Neuronal stem cell (in vitro differentiated cells): ENCODE results near the gene FAM227B.

Source experiments
- DNase-seq: peaks from one replicate; pipeline ENCODE4 v3.0.0-alpha.2; 2013; ENCODE audit warnings: low spot score
- H2AFZ ChIP-seq: one replicate; pipeline ENCODE4 v1.6.1; 2013; ENCODE audit warnings: mild to moderate bottlenecking, low read length, inconsistent platforms
- H2AK5ac ChIP-seq: 2 replicates; pipeline ENCODE4 v1.6.1; 2013; ENCODE audit warnings: low read depth, mild to moderate bottlenecking, inconsistent platforms, low read length, moderate library complexity, mixed read lengths
- H2BK120ac ChIP-seq: 2 replicates; pipeline ENCODE4 v1.6.1; 2013; ENCODE audit warnings: low read depth, mild to moderate bottlenecking, inconsistent platforms, low read length, moderate library complexity, mixed read lengths
- H2BK12ac ChIP-seq: one replicate; pipeline ENCODE4 v1.6.1; 2013; ENCODE audit warnings: low read length, inconsistent platforms
- H2BK15ac ChIP-seq: 2 replicates; pipeline ENCODE4 v1.6.1; 2013; ENCODE audit warnings: mild to moderate bottlenecking, low read length, inconsistent platforms, mixed read lengths
- H2BK5ac ChIP-seq: one replicate; pipeline ENCODE4 v1.6.1; 2013; ENCODE audit warnings: inconsistent platforms, mild to moderate bottlenecking, low read length, moderate library complexity
- H3K14ac ChIP-seq: one replicate; pipeline ENCODE4 v1.6.1; 2013; ENCODE audit warnings: low read length, inconsistent platforms
- H3K18ac ChIP-seq: 2 replicates; pipeline ENCODE4 v1.6.1; 2013; ENCODE audit warnings: low read length, inconsistent platforms
- H3K23ac ChIP-seq: 2 replicates; pipeline ENCODE4 v1.6.1; 2013; ENCODE audit warnings: low read depth, mild to moderate bottlenecking, mixed read lengths, low read length, inconsistent platforms; ENCODE audit not compliant: poor library complexity
- H3K27ac ChIP-seq: replicated peaks from 3 replicates; pipeline ENCODE4 v1.5.1; 2013; ENCODE audit warnings: low read length, inconsistent platforms
- H3K27me3 ChIP-seq, 3 experiments: 2 replicates each; pipeline ENCODE4 v1.6.1; 2013; ENCODE audit warnings: low read length in 3 of 3, mild to moderate bottlenecking in 2 of 3, inconsistent platforms in 1 of 3, low read depth in 1 of 3, mixed read lengths in 1 of 3, moderate library complexity in 1 of 3; ENCODE audit not compliant: control insufficient read depth in 3 of 3, insufficient read depth in 3 of 3
- H3K36me3 ChIP-seq, 2 donors: replicated peaks in 1 of 2; 2 replicates each; pipeline ENCODE4 v1.6.1; 2013; ENCODE audit warnings: low read length in 2 of 2; ENCODE audit not compliant: control insufficient read depth in 2 of 2, insufficient read depth in 2 of 2
- H3K4ac ChIP-seq: 2 replicates; pipeline ENCODE4 v1.6.1; 2013; ENCODE audit warnings: inconsistent platforms, mild to moderate bottlenecking, low read length, moderate library complexity
- H3K4me1 ChIP-seq, 2 donors: 1 replicate in 1 of 2; 2 replicates in 1 of 2; pipeline ENCODE4 v1.6.1; 2013; ENCODE audit warnings: low read length in 2 of 2, low read depth in 1 of 2; ENCODE audit not compliant: control insufficient read depth in 2 of 2, insufficient read depth in 1 of 2
- H3K4me2 ChIP-seq: one replicate; pipeline ENCODE4 v1.6.1; 2013; ENCODE audit warnings: mild to moderate bottlenecking, low read length, inconsistent platforms; ENCODE audit not compliant: insufficient read depth, poor library complexity, severe bottlenecking
- H3K4me3 ChIP-seq, 2 donors: 2 replicates each; pipeline ENCODE4 v1.5.1; 2013; ENCODE audit warnings: low read length in 2 of 2, mild to moderate bottlenecking in 2 of 2, inconsistent platforms in 1 of 2, moderate library complexity in 1 of 2
- H3K79me1 ChIP-seq: one replicate; pipeline ENCODE4 v1.6.1; 2013; ENCODE audit warnings: low read depth, mild to moderate bottlenecking, inconsistent platforms, low read length, moderate library complexity
- H3K9ac ChIP-seq: one replicate; pipeline ENCODE4 v1.6.1; 2013; ENCODE audit warnings: mild to moderate bottlenecking, low read depth, low read length, inconsistent platforms; ENCODE audit not compliant: poor library complexity
- H3K9me3 ChIP-seq, 2 donors: replicated peaks in 1 of 2; 2 replicates each; pipeline versions ENCODE3 to v1.6.1; 2013; ENCODE audit warnings: low read length in 2 of 2, mild to moderate bottlenecking in 2 of 2, inconsistent platforms in 1 of 2, low read depth in 1 of 2, mixed read lengths in 1 of 2, moderate library complexity in 1 of 2; ENCODE audit not compliant: control insufficient read depth in 2 of 2, insufficient read depth in 1 of 2
- H4K8ac ChIP-seq: one replicate; pipeline ENCODE4 v1.6.1; 2013; ENCODE audit warnings: low read depth, mild to moderate bottlenecking, inconsistent platforms, low read length, moderate library complexity
- H4K91ac ChIP-seq: one replicate; pipeline ENCODE4 v1.6.1; 2013; ENCODE audit warnings: low read length, low read depth, mild to moderate bottlenecking, inconsistent platforms; ENCODE audit not compliant: poor library complexity
- WGBS, 2 donors: extraction: QIAGEN DNeasy Blood & Tissue Kit; methylation state at CpG; one replicate each; pipeline ENCODE4 v1.1.7; 2013; ENCODE audit warnings: missing lambda C conversion rate in 2 of 2, mixed read lengths in 1 of 2; ENCODE audit not compliant: insufficient read length in 2 of 2, insufficient replicate concordance in 1 of 2; ENCODE audit errors: extremely low coverage in 2 of 2; 5-methylcytosine and 5-hydroxymethylcytosine counted together

FAM227B gene

DNA sequence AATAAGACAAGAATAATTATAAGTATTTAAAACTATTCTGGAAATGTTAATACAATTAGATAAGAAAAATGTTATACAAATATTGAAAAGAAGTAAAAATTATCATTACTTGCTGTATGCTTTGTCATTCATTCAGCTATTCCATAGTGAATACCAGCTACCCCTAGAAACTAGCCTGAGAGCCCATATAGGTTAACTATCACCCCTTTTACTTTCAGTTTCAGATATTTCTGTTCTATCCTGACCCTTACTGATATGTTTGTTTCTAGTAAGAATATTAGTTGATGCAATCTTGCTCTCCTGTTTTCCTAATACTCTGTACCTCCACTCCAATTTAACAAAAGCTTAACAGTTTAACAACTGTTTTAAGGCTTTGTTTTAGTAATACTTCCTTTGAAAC lies 31.6 kb downstream of the FAM227B start:
- peaks cover 0 to 3% of the 10 kb centered on the region in 2 donors for H3K9me3 ChIP-seq
- H2AFZ ChIP-seq: no peak overlapping the region
- H2BK12ac ChIP-seq: no peak overlapping the region
- no peak overlapping the region for H3K27ac ChIP-seq
- no peak for DNase-seq
- no peaks in the 10 kb centered on the region for H3K79me1 ChIP-seq
- no peak overlapping the region for H3K9ac ChIP-seq
- H4K8ac ChIP-seq: no peak overlapping the region
- no peak overlapping the region for H2BK5ac ChIP-seq
- H3K27me3 ChIP-seq: no peaks in the 10 kb centered on the region
- H3K4ac ChIP-seq: no peak overlapping the region
- H3K14ac ChIP-seq: no peak overlapping the region
- no peak overlapping the region for H2BK15ac ChIP-seq
- H3K4me3 ChIP-seq: no peak overlapping the region
- no peak overlapping the region for H3K18ac ChIP-seq
- no peak overlapping the region for H3K4me2 ChIP-seq
- no peaks in the 10 kb centered on the region for H3K36me3 ChIP-seq
- no peaks in the 10 kb centered on the region for H3K4me1 ChIP-seq
- H2BK120ac ChIP-seq: no peak overlapping the region
- no peak overlapping the region for H4K91ac ChIP-seq
- H2AK5ac ChIP-seq: no peak overlapping the region
- H3K23ac ChIP-seq: no peak overlapping the region

DNA sequence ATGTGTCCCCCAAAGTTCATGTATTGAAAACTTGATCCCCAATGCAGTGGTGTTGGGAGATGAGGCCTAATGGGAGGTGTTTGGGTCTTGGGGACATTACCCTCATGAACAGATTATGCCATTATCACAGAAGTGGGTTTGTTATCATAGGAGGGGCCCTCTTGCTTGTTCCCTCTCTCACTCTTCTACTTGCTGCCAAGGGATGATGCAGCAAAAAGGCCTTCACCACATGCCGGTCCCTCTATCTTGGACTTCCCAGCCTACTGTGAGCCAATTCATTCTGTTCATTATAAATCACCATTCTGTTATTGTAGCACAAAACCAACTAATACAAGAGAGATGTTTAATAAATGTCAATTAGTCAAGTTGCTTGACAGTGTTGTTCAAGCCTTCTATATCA lies 47.2 kb downstream of the FAM227B start:
- Histone ChIP-seq H3K4me3 (no peak overlapping the region), H3K27ac (no peak overlapping the region), H4K91ac (no peak overlapping the region), H3K23ac (no peak overlapping the region), H3K4ac (no peak overlapping the region), H3K79me1 (no peaks in the 10 kb centered on the region), H3K4me2 (no peak overlapping the region), H3K36me3 (peaks cover 0 to 4% of the 10 kb centered on the region in 2 donors), H2BK15ac (no peak overlapping the region), H3K18ac (no peak overlapping the region), H2BK120ac (no peak overlapping the region), H3K9ac (no peak overlapping the region), H2AFZ (no peak overlapping the region), H3K14ac (no peak overlapping the region), H2AK5ac (no peak overlapping the region), H3K4me1 (no peaks in the 10 kb centered on the region), H3K9me3 (no peaks in the 10 kb centered on the region), H4K8ac (no peak overlapping the region), H2BK5ac (no peak overlapping the region), H3K27me3 (no peaks in the 10 kb centered on the region), H2BK12ac (no peak overlapping the region)
- no peak for DNase-seq
- no CpG with 5 or more reads among the region's 1 CpG for WGBS, 2 donors

DNA sequence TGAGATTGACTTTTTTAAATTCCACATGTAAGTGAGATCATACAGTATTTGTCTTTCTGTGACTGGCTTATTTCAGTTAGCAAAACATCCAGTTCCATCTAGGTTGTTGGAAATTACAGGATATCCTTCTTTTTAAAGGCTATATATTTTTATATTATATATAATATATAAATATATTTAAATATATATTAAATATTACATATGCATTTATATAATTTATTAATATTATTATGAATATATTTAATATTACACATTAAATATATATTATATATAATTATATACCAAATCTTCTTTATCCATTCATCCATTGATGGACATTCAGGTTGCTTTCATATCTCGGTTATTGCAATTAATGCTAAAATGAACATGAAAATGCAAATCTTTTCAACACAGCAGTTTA lies 49.9 kb downstream of the FAM227B start:
- no peaks in the 10 kb centered on the region for H3K4me1 ChIP-seq
- no peak overlapping the region for H3K4me2 ChIP-seq
- no peaks in the 10 kb centered on the region for H3K79me1 ChIP-seq
- no peak overlapping the region for H2AK5ac ChIP-seq
- no peak overlapping the region for H3K18ac ChIP-seq
- H3K27ac ChIP-seq: no peak overlapping the region
- H3K4me3 ChIP-seq: no peak overlapping the region
- no peak overlapping the region for H2BK120ac ChIP-seq
- H3K23ac ChIP-seq: no peak overlapping the region
- no peak overlapping the region for H2BK12ac ChIP-seq
- H4K91ac ChIP-seq: no peak overlapping the region
- no peaks in the 10 kb centered on the region for H3K27me3 ChIP-seq
- H3K9me3 ChIP-seq: no peaks in the 10 kb centered on the region
- no peak overlapping the region for H4K8ac ChIP-seq
- WGBS, 2 donors: no CpG with 5 or more reads among the region's 1 CpG
- H3K14ac ChIP-seq: no peak overlapping the region
- H3K4ac ChIP-seq: no peak overlapping the region
- no peak for DNase-seq
- peaks cover 0 to 4% of the 10 kb centered on the region in 2 donors for H3K36me3 ChIP-seq
- H2BK15ac ChIP-seq: no peak overlapping the region
- no peak overlapping the region for H2BK5ac ChIP-seq
- H3K9ac ChIP-seq: no peak overlapping the region
- no peak overlapping the region for H2AFZ ChIP-seq

DNA sequence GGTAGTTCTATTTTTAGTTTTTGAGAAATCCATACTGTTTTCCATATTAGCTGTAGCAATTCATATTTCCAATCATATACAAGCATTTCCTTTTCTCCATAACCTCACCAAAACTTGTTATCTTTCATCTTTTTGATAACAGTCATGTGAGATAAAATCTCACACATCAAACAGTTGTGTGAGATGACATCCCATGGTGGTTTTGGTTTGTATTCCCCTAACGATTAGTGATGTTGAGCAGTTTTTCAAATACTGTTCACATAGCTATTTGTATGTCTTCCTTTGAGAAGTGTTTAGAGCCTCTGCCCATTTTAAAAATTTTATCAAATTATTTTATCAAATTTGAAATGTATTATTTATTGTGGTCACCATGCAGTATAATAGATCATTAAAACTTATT lies 50.4 kb downstream of the FAM227B start:
- H3K36me3 ChIP-seq: peaks cover 0 to 4% of the 10 kb centered on the region in 2 donors
- no peaks in the 10 kb centered on the region for H3K79me1 ChIP-seq
- no peak overlapping the region for H3K14ac ChIP-seq
- H3K4me2 ChIP-seq: no peak overlapping the region
- H2BK12ac ChIP-seq: no peak overlapping the region
- no peak overlapping the region for H2AK5ac ChIP-seq
- H3K27ac ChIP-seq: no peak overlapping the region
- H4K8ac ChIP-seq: no peak overlapping the region
- H2BK15ac ChIP-seq: no peak overlapping the region
- no peak overlapping the region for H3K18ac ChIP-seq
- H3K4me3 ChIP-seq: no peak overlapping the region
- no peak overlapping the region for H2AFZ ChIP-seq
- H4K91ac ChIP-seq: no peak overlapping the region
- H3K4me1 ChIP-seq: no peaks in the 10 kb centered on the region
- no peak overlapping the region for H3K4ac ChIP-seq
- H3K27me3 ChIP-seq: no peaks in the 10 kb centered on the region
- H3K9ac ChIP-seq: no peak overlapping the region
- no CpG with 5 or more reads among the region's 1 CpG for WGBS, 2 donors
- H2BK120ac ChIP-seq: no peak overlapping the region
- H2BK5ac ChIP-seq: no peak overlapping the region
- no peaks in the 10 kb centered on the region for H3K9me3 ChIP-seq
- no peak overlapping the region for H3K23ac ChIP-seq
- DNase-seq: no peak
